ENCODE results near the gene KIAA1755. TPM values are rescaled to one million over a fixed set of nuclear protein-coding genes. Genes with fewer than 3 reads are reported as not detected.
A peak's percentile ranks its signal among the peaks of the same experiment; 100 is the strongest.

The KIAA1755 gene
- total RNA-seq, 1 experiment from 2014 or later = 0.22 TPM

DNA sequence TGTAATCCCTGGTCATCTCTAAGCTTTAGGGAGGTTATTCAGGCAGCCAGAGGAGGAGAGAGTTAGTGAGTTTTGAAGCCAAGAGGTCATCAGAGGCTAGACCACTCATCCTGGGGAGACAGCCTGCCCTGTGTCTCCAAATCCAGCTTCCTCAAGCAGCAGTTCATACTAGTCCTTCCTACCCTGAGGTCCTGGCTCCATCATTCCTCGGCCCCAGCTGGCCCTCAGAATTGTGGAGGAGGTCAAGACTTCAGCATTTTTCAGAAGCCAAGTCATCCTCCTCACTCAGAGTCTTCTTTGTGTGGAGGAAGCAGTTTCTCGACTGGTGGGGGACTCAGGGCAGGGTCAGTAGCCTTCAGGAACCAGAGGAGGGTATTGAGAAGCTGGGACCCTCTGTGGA is 12.4 kb upstream of the KIAA1755 start:
- no peak for DNase-seq
- Histone ChIP-seq H3K4me2 (no peak overlapping the region), H3K79me2 (ENCODE audit: low read depth) (no peaks in the 10 kb centered on the region), H3F3A (ENCODE audit: insufficient read depth, low read depth) (peaks cover 10% of the 10 kb centered on the region; the same call in 1 of the 2 replicates), H2AFZ (no peak overlapping the region), H3K4me1 (replicated peaks; ENCODE audit: insufficient read depth) (peaks cover 30% of the 10 kb centered on the region), H3K27me3 (ENCODE audit: insufficient read depth, low read depth) (no peaks in the 10 kb centered on the region), H3K4me3 (no peak overlapping the region), H3K36me3 (ENCODE audit: low read depth) (no peaks in the 10 kb centered on the region), H4K20me1 (ENCODE audit: insufficient read depth) (no peaks in the 10 kb centered on the region), H3K9me2 (ENCODE audit: insufficient read depth) (no peaks in the 10 kb centered on the region), H3K9me3 (ENCODE audit: insufficient read depth, low read depth) (0 out of 2 replicates have a peak, but pooled peaks cover 7% of the 10 kb centered on the region), H3K27ac (no peak overlapping the region)
- POLR2A ChIA-PET (ENCODE audit: unreplicated experiment) = no interaction called here
- TF ChIP-seq, protein P1, sequence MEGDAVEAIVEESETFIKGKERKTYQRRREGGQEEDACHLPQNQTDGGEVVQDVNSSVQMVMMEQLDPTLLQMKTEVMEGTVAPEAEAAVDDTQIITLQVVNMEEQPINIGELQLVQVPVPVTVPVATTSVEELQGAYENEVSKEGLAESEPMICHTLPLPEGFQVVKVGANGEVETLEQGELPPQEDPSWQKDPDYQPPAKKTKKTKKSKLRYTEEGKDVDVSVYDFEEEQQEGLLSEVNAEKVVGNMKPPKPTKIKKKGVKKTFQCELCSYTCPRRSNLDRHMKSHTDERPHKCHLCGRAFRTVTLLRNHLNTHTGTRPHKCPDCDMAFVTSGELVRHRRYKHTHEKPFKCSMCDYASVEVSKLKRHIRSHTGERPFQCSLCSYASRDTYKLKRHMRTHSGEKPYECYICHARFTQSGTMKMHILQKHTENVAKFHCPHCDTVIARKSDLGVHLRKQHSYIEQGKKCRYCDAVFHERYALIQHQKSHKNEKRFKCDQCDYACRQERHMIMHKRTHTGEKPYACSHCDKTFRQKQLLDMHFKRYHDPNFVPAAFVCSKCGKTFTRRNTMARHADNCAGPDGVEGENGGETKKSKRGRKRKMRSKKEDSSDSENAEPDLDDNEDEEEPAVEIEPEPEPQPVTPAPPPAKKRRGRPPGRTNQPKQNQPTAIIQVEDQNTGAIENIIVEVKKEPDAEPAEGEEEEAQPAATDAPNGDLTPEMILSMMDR (conservative IDR thresholded peaks at IDR 0.05) = no peak
- no peak for TF ChIP-seq EZH2 (IDR thresholded peaks at IDR 0.05; ENCODE audit: low read depth)
- CTCF ChIA-PET = no interaction called here
- BruUV-seq (replicated peaks) = no TSS peak
- intact Hi-C loops (cut with micrococcal nuclease; ENCODE audit: unreplicated experiment) = no loop called here

DNA sequence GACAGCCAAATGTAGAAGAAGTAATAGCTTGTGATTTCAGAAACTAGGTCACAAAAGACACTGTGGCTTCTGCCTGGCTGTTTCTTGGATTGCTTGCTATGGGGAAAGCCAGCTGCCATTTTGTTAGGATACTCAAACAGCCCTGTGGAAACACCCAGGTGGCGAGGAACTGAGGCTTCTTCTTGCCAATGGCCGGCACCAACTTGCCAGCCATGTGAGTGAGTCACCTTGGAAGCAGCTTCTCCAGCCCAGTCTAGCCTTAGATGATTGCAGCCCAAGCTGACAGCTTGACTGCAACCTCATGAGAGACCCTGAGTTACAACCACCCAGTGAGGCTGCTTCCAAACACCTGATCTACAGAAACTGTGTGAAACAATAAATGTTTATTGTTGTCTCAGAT is 11.9 kb upstream of the KIAA1755 start:
- CTCF ChIA-PET = interaction anchor here (0.6 kb wide), 1 partner anchor 901 kb away, joined by 3 read pairs; no protein-coding TSS in a partner anchor
- no peak for TF ChIP-seq EZH2 (IDR thresholded peaks at IDR 0.05; ENCODE audit: low read depth)
- TF ChIP-seq, protein P1 (conservative IDR thresholded peaks at IDR 0.05) = no peak
- Histone ChIP-seq H3K9me2 (ENCODE audit: insufficient read depth) (no peaks in the 10 kb centered on the region), H3F3A (ENCODE audit: insufficient read depth, low read depth) (peaks cover 10% of the 10 kb centered on the region; the same call in 1 of the 2 replicates), H2AFZ (no peak overlapping the region), H3K4me3 (no peak overlapping the region), H4K20me1 (ENCODE audit: insufficient read depth) (no peaks in the 10 kb centered on the region), H3K27me3 (ENCODE audit: insufficient read depth, low read depth) (no peaks in the 10 kb centered on the region), H3K4me1 (replicated peaks; ENCODE audit: insufficient read depth) (peaks cover 30% of the 10 kb centered on the region), H3K79me2 (ENCODE audit: low read depth) (no peaks in the 10 kb centered on the region), H3K27ac (no peak overlapping the region), H3K9me3 (ENCODE audit: insufficient read depth, low read depth) (0 out of 2 replicates have a peak, but pooled peaks cover 7% of the 10 kb centered on the region), H3K4me2 (no peak overlapping the region), H3K36me3 (ENCODE audit: low read depth) (no peaks in the 10 kb centered on the region)
- peak in 1 of 2 experiments; percentile 12 for DNase-seq
- intact Hi-C loops (cut with micrococcal nuclease; ENCODE audit: unreplicated experiment) = no loop called here
- no TSS peak for BruUV-seq (replicated peaks)
- POLR2A ChIA-PET (ENCODE audit: unreplicated experiment) = interaction anchor here (0.6 kb wide), 1 partner anchor 654 kb away, joined by 4 read pairs; no protein-coding TSS in a partner anchor

DNA sequence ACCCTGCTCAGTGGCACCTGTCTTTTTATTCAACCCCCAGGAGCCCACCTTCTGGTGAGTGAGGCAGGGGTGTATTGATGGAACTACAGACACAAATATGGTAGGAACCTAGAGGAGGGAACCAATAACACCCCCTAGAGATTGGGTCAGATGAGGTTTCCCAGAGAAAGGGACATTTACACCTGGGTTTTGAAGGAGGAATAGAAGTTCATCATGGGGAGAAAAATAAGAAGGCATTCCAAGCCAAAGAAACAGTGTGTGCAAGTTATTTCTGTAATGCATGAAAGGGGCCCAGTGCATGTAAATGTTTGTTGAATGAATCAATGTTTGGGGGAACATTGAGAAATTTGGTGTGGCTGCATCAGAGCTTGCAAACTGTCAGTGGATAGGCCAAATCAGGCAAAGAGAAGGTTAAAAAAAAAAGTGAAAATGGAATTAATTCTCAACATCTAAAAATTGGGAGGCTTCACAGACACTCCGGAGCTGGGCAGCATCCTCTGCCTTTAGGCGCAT is 11.1 kb upstream of the KIAA1755 start:
- Histone ChIP-seq H3K79me2 (ENCODE audit: low read depth) (no peaks in the 10 kb centered on the region), H2AFZ (no peak overlapping the region), H3K9me3 (ENCODE audit: insufficient read depth, low read depth) (0 out of 2 replicates have a peak, but pooled peaks cover 7% of the 10 kb centered on the region), H3K27ac (no peak overlapping the region), H3K36me3 (ENCODE audit: low read depth) (no peaks in the 10 kb centered on the region), H4K20me1 (ENCODE audit: insufficient read depth) (no peaks in the 10 kb centered on the region), H3K4me1 (replicated peaks; ENCODE audit: insufficient read depth) (peaks cover 30% of the 10 kb centered on the region), H3K4me2 (peak overlapping the region; percentile 34), H3K9me2 (ENCODE audit: insufficient read depth) (no peaks in the 10 kb centered on the region), H3F3A (ENCODE audit: insufficient read depth, low read depth) (peaks cover 10% of the 10 kb centered on the region; the same call in 1 of the 2 replicates), H3K27me3 (ENCODE audit: insufficient read depth, low read depth) (no peaks in the 10 kb centered on the region), H3K4me3 (no peak overlapping the region)
- intact Hi-C loops (cut with micrococcal nuclease; ENCODE audit: unreplicated experiment) = no loop called here
- no peak for DNase-seq
- CTCF ChIA-PET = no interaction called here
- no TSS peak for BruUV-seq (replicated peaks)
- TF ChIP-seq EZH2 (IDR thresholded peaks at IDR 0.05; ENCODE audit: low read depth) = no peak
- TF ChIP-seq, protein P1 (conservative IDR thresholded peaks at IDR 0.05) = no peak
- POLR2A ChIA-PET (ENCODE audit: unreplicated experiment) = interaction anchor here (0.6 kb wide), 1 partner anchor 655 kb away, joined by 4 read pairs; no protein-coding TSS in a partner anchor

Measured in PC-9 (cell line).